ENCODE data around the gene OR56A1.

OR56A1 gene

DNA sequence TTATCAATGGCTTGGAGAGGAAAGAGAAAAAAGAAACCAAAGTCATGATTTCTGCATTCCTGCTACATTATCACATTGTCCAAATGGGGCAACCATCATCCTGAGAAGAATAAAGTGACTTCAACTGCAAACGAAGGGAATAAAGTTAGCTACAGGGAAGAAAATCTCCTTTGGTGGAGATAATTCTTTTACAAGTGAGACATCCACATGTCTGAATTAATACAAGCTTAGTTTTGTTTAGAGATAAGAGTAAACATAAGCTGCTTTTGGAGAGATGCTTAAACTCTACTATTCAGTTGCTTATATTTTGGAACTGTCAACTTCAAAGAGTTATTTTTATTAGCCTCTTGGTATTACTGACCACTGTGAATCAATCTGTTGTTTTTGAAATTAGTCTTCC lies 43.7 kb downstream of the OR56A1 start, which contains the start of gene OR52L1:
Gene OR52L1 (minus strand): TSS at position 101 of the 400 bp plus-strand sequence. CDS start 55 bp downstream, at position 46.
- no peak for DNase-seq

DNA sequence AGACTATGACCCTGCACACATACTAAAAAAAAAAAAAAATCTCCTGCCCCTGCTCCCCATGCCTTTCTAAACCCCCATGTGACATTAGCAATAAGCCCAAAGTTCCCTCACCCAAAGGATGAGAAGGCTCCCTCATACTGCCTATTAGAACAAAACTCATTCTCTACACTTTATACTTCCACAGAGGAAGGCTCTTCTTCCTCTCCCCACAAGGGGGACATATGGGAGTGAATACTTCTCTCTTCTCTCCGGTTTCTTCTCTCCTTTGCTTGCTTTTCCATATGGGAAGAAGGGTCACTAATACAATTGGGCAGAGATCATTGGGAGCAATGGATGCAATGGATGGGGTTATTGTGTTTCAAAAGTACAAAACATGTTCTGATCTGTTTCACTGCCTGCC lies 47.1 kb downstream of the OR56A1 start:
- no peak for DNase-seq

DNA sequence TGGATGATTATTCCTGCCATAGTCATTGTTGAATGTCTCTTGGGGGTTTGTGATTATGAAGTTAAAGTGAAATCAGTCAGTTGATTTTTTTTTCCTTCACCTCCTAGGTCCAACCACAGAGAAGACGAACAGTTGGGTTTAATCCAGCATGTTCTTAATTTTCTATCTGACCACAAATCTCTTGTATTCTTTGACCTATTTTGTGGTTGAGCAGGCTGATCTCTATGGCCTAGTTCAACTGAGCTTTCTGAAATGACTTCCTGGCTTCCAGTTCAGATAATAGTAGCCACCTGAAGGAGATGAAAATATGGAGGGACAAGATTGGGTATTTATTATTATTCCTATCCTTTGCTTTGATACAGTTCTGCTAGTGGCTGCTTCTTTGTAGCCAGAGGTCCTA lies 57.0 kb downstream of the OR56A1 start:
- DNase-seq, result no peak

Data from right forelimb (tissue), 1 donor.